K562 (cell line): ENCODE data around the gene ARHGEF9. TPM values are rescaled to one million over a fixed set of nuclear protein-coding genes. Genes with fewer than 3 reads are reported as not detected.

Experiments
- ATAC-seq: fragments of 200-7000 bp; cut with Tn5 transposase; 3 replicates; pipeline ENCODE4 v1.9.1; 2020; ENCODE audit warnings: moderate library complexity
- BruUV-seq: library from RNA; stranded (reverse); fragments of 400-500 nt; replicated peaks from 2 replicates; lab custom pipeline; 2021; lab: Mats Ljungman, UMichigan
- CTCF ChIA-PET: fragments of 300-600 bp; formaldehyde crosslinking; extraction: SDS; loops from one replicate; lab custom pipeline; 2021; ENCODE audit warnings: low intra/inter-chr PET ratio; lab: Yijun Ruan, JAX
- POLR2A ChIA-PET: fragments of 300-600, 350-650 bp; sonication (Branson Sonifier 250); formaldehyde crosslinking; extraction: SDS; loops from one replicate; lab custom pipeline; 2021; ENCODE audit warnings: antibody characterized with exemption, inconsistent platforms; lab: Yijun Ruan, JAX
- DNase-seq, 4 experiments: peaks; one replicate each; pipeline versions ENCODE4 v3.0.0 to v3.0.0-alpha.2; 2011 to 2018; ENCODE audit warnings: low spot score in 3 of 4, mixed read lengths in 3 of 4; ENCODE audit errors: extremely low read depth in 1 of 4
- FAIRE-seq: peaks from 2 replicates; lab custom pipeline; 2011; peaks lifted over from hg19 to GRCh38; lab: Jason Lieb, UNC
- H2AFZ ChIP-seq: 2 replicates; pipeline ENCODE4 v1.6.0; 2011; ENCODE audit warnings: low read depth, low read length, control low read depth, inconsistent platforms
- H3K27ac ChIP-seq: fragments of 200-600 bp; 3 replicates; pipeline ENCODE4 v1.8.0; 2011; ENCODE audit warnings: low read depth, mild to moderate bottlenecking, control low read depth, inconsistent platforms, low read length, moderate library complexity, mixed read lengths; ENCODE audit errors: extremely low read depth
- H3K27me3 ChIP-seq, 2 experiments: fragments of 300-600 bp in 1 of 2; 2 replicates in 1 of 2; 3 replicates in 1 of 2; pipeline versions ENCODE4 v1.6.0 to v1.8.0; 2011; ENCODE audit warnings: inconsistent platforms in 2 of 2, low read length in 2 of 2, mild to moderate bottlenecking in 1 of 2, mixed read lengths in 1 of 2, moderate library complexity in 1 of 2; ENCODE audit not compliant: control insufficient read depth in 2 of 2, insufficient read depth in 2 of 2
- H3K36me3 ChIP-seq: fragments of 300-600 bp; 3 replicates; pipeline ENCODE4 v1.8.0; 2011; ENCODE audit warnings: mild to moderate bottlenecking, low read length, inconsistent platforms; ENCODE audit not compliant: control insufficient read depth, insufficient read depth
- H3K4me1 ChIP-seq, 2 experiments: fragments of 200-600 bp in 1 of 2; replicated peaks in 1 of 2; 2 replicates in 1 of 2; 3 replicates in 1 of 2; pipeline versions ENCODE4 v1.5.1 to v1.8.0; 2011; ENCODE audit warnings: inconsistent platforms in 2 of 2, low read length in 2 of 2, mild to moderate bottlenecking in 1 of 2, mixed read lengths in 1 of 2, moderate library complexity in 1 of 2; ENCODE audit not compliant: control insufficient read depth in 2 of 2, insufficient read depth in 2 of 2
- H3K4me2 ChIP-seq: 2 replicates; pipeline ENCODE4 v1.6.1; 2011; ENCODE audit warnings: low read length, control low read depth, inconsistent platforms, mixed read lengths; ENCODE audit not compliant: insufficient read depth
- H3K4me3 ChIP-seq: fragments of 200-600 bp; sonication (generic), shearing (Covaris generic); 2 replicates; pipeline ENCODE4 v1.5.1; 2016; ENCODE audit warnings: control low read depth, inconsistent platforms
- H3K79me2 ChIP-seq: fragments of 200-600 bp; 3 replicates; pipeline ENCODE4 v1.8.0; 2011; ENCODE audit warnings: low read length, inconsistent platforms; ENCODE audit not compliant: control insufficient read depth, insufficient read depth
- H3K9ac ChIP-seq, 2 experiments: 2 replicates each; pipeline versions ENCODE4 v1.6.0 to v1.6.1; 2011; ENCODE audit warnings: low read depth in 2 of 2, low read length in 2 of 2, control low read depth in 1 of 2, inconsistent platforms in 1 of 2, mild to moderate bottlenecking in 1 of 2, mixed read lengths in 1 of 2; ENCODE audit not compliant: insufficient read depth in 1 of 2
- H3K9me1 ChIP-seq: one replicate; pipeline ENCODE4 v1.6.0; 2011; ENCODE audit warnings: inconsistent platforms, mild to moderate bottlenecking, low read length, moderate library complexity; ENCODE audit not compliant: control insufficient read depth, insufficient read depth
- H3K9me3 ChIP-seq: replicated peaks from 2 replicates; pipeline ENCODE4 v1.5.1; 2011; ENCODE audit warnings: low read depth, low read length, inconsistent platforms; ENCODE audit not compliant: control insufficient read depth, insufficient read depth
- H4K20me1 ChIP-seq: replicated peaks from 2 replicates; pipeline ENCODE4 v1.6.1; 2011; ENCODE audit warnings: low read length, inconsistent platforms, mixed read lengths; ENCODE audit not compliant: control insufficient read depth, insufficient read depth
- ARID2 ChIP-seq: fragments of 450-650 bp; IDR thresholded peaks from 2 replicates; pipeline ENCODE4 v1.6.1; 2017; ENCODE audit warnings: antibody characterized with exemption, mild to moderate bottlenecking
- CREB1 ChIP-seq, 2 experiments: sonication (generic) in 1 of 2; formaldehyde crosslinking in 1 of 2; IDR thresholded peaks; 2 replicates each; pipeline versions ENCODE4 v1.6.1 to v1.8.0; 2012 to 2022; ENCODE audit warnings: inconsistent platforms in 1 of 2, mild to moderate bottlenecking in 1 of 2, missing genetic modification reagents in 1 of 2, moderate library complexity in 1 of 2
- PHF8 ChIP-seq: fragments of 200-600 bp; sonication (generic); IDR thresholded peaks from 2 replicates; pipeline ENCODE4 v1.6.1; 2012; ENCODE audit warnings: mixed run types, mild to moderate bottlenecking, inconsistent platforms, low read length, moderate library complexity, borderline replicate concordance
- RFX7 ChIP-seq: fragments of 250-450 bp; sonication (Bioruptor Pico); IDR thresholded peaks from 2 replicates; pipeline ENCODE4 v1.5.1; 2021; ENCODE audit warnings: mild to moderate bottlenecking
- SP1 ChIP-seq: sonication (generic); formaldehyde crosslinking; IDR thresholded peaks from 2 replicates; pipeline ENCODE4 v1.8.1; 2022; ENCODE audit warnings: mild to moderate bottlenecking, missing genetic modification reagents
- SPI1 ChIP-seq: IDR thresholded peaks from 2 replicates; pipeline ENCODE4 v1.6.1; 2011; ENCODE audit warnings: low read depth, low read length, control low read depth, borderline replicate concordance
- TAF1 ChIP-seq: IDR thresholded peaks from 2 replicates; pipeline ENCODE4 v1.6.1; 2011; ENCODE audit warnings: mild to moderate bottlenecking, low read length, moderate library complexity; ENCODE audit not compliant: insufficient read depth, control insufficient read depth, severe bottlenecking; ENCODE audit errors: extremely low read depth
- TARDBP ChIP-seq: fragments of 450-650 bp; IDR thresholded peaks from 2 replicates; pipeline ENCODE4 v1.6.1; 2016
- ZNF551 ChIP-seq: fragments of 250-450 bp; sonication (Bioruptor Pico); IDR thresholded peaks from 2 replicates; pipeline ENCODE4 v1.5.0; 2021; ENCODE audit warnings: mild to moderate bottlenecking, moderate library complexity
- ZNF644 ChIP-seq: fragments of 200-800 bp; sonication (Bioruptor generic); IDR thresholded peaks from 2 replicates; pipeline ENCODE4 v1.6.1; 2016; ENCODE audit warnings: low read depth, missing genetic modification characterization, missing compliant biosample characterization
- WGBS: fragments of 100-300 bp; shearing (Covaris generic); methylation state at CpG from one replicate; pipeline ENCODE4 v1.1.6; 2016; ENCODE audit warnings: low coverage, mixed read lengths; ENCODE audit not compliant: insufficient coverage; ENCODE audit errors: missing lambda C conversion rate; 5-methylcytosine and 5-hydroxymethylcytosine counted together
- in situ Hi-C: fragments of 300-500 bp; cut with MboI; formaldehyde crosslinking; loops from 4 replicates; pipeline ENCODE4 v1.15.0; 2018; ENCODE audit warnings: inconsistent platforms, mixed read lengths
- intact Hi-C: fragments of 100-400 bp; cut with micrococcal nuclease; formaldehyde crosslinking; loops from 2 replicates; pipeline ENCODE4 v1.14.2; 2022
- polyA plus RNA-seq, 8 experiments: library from polyadenylated mRNA; depleted of rRNA in 4 of 8; stranded (reverse) in 5 of 8; unstranded in 3 of 8; fragments of >200 nt; fragmentation: Nextera tagmentation in 2 of 8; fragmentation: Illumina TruSeq in 1 of 8; extraction: Ambion mirVana in 2 of 8; extraction: Trizol in 1 of 8; gene quantifications; 2 replicates each; pipeline versions ENCODE4 v1.2.1 to v1.2.3, GENCODE V29; 2011 to 2014; ENCODE audit warnings: inconsistent platforms in 1 of 8, missing spikeins in 1 of 8
- total RNA-seq, 7 experiments: library from RNA; depleted of rRNA in 6 of 7; stranded (reverse); fragments of >200 nt in 6 of 7; fragmentation: Illumina TruSeq in 2 of 7; extraction: Trizol in 2 of 7; gene quantifications; 2 replicates each; pipeline versions ENCODE4 v1.2.1 to v1.2.3, GENCODE V29; 2011 to 2021; ENCODE audit warnings: low replicate concordance in 1 of 7
- TF ChIP-seq, protein P1 (sequence below), 2 experiments: IDR thresholded peaks; 2 replicates each; pipeline ENCODE4 v1.6.1; 2011; ENCODE audit warnings: borderline replicate concordance in 1 of 2, control low read depth in 1 of 2, low read depth in 1 of 2, low read length in 1 of 2, mild to moderate bottlenecking in 1 of 2, mixed read lengths in 1 of 2, moderate library complexity in 1 of 2; ENCODE audit not compliant: insufficient read depth in 1 of 2, insufficient read length in 1 of 2, poor library complexity in 1 of 2, severe bottlenecking in 1 of 2; ENCODE audit errors: extremely low read depth in 1 of 2
- TF ChIP-seq, protein P2 (sequence below): fragments of 250-450 bp; sonication (Bioruptor Pico); IDR thresholded peaks from 2 replicates; pipeline ENCODE4 v1.4.0; 2020; ENCODE audit warnings: mild to moderate bottlenecking, moderate library complexity, borderline replicate concordance
- TF ChIP-seq, protein P3 (sequence below): sonication (generic); formaldehyde crosslinking; IDR thresholded peaks from 2 replicates; pipeline ENCODE4 v1.8.0; 2022; ENCODE audit warnings: mild to moderate bottlenecking, missing genetic modification reagents
- TF ChIP-seq, protein P4 (sequence below): sonication (generic); formaldehyde crosslinking; IDR thresholded peaks from 2 replicates; pipeline ENCODE4 v1.8.0; 2022; ENCODE audit warnings: missing genetic modification reagents, mild to moderate bottlenecking, borderline replicate concordance

The ARHGEF9 gene
- total and polyA plus RNA-seq, 9 of the 15 experiments (the other 6 are each of a cell fraction or from before 2014, with no cell fraction given): 0.09 to 0.24 (median 0.15) TPM; not detected in 2

DNA sequence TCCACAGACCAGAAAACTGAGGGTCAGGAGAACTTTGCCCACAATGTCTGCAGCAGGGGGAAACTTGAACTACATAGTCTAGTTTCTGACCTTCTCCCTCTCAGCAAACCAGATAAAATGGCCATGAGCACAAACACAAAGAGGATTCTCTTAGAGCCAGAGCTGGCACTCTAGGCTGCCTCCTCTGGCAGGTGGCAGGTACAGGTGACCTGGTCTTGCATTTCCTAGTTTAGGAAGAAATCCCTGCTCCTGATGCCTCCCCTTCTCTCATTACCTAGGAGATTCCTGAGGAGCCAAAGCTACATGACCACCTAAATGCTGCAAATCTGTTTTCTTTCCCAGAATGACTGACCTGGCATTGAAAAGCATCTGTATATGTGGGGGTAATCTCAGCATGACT lies 45.1 kb downstream of the ARHGEF9 start (continued):
- TF ChIP-seq CREB1 (IDR thresholded peaks at IDR 0.05) (no peak), CREB1 (CRISPR knock-in tag; IDR thresholded peaks at IDR 0.05) (no peak), TAF1 (no peak), TARDBP (no peak), ARID2 (no peak), RFX7 (no peak)

DNA sequence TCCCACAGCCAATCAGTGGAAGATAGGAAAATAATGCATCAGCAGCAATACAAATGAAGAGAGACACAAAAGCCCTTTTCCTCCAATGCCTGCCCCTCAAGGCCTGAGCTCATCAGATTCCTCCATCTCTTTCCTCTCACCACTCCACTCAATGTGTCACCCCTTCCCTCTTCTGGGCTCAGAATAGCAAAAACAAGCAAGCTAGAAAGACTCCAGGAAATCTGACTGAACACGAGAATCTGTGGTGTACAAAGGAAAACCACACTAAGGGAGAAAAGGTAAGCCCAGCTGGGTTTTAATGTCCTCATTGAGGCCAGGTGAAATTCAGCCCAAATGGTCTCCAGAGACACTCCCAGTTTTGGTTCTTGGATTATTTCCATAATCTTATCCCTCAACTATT lies 46.3 kb downstream of the ARHGEF9 start:
- DNase-seq (no peak), ATAC-seq (no peak), FAIRE-seq (no peak)
- Histone ChIP-seq H3K9ac (no peak overlapping the region), H3K27ac (no peak overlapping the region), H4K20me1 (no peaks in the 10 kb centered on the region), H3K36me3 (no peaks in the 10 kb centered on the region), H3K79me2 (no peaks in the 10 kb centered on the region), H2AFZ (no peak overlapping the region), H3K9me3 (no peaks in the 10 kb centered on the region), H3K27me3 (no peaks in the 10 kb centered on the region), H3K4me2 (no peak overlapping the region), H3K9me1 (no peaks in the 10 kb centered on the region), H3K4me3 (no peak overlapping the region), H3K4me1 (no peaks in the 10 kb centered on the region)
- 14% methylated on average over 1 of the region's 1 CpG for WGBS
- no TSS peak for BruUV-seq
- in situ Hi-C loops: no loop called here
- intact Hi-C loops: no loop called here
- ChIA-PET CTCF (no interaction called here), POLR2A (no interaction called here)
- TF ChIP-seq, protein P1, sequence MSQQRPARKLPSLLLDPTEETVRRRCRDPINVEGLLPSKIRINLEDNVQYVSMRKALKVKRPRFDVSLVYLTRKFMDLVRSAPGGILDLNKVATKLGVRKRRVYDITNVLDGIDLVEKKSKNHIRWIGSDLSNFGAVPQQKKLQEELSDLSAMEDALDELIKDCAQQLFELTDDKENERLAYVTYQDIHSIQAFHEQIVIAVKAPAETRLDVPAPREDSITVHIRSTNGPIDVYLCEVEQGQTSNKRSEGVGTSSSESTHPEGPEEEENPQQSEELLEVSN (IDR thresholded peaks at IDR 0.05; ENCODE audit: borderline replicate concordance in 1 of 2, extremely low read depth in 1 of 2, insufficient read depth in 1 of 2, insufficient read length in 1 of 2, low read depth in 1 of 2, low read length in 1 of 2, poor library complexity in 1 of 2, severe bottlenecking in 1 of 2): no peak
- TF ChIP-seq, protein P2, sequence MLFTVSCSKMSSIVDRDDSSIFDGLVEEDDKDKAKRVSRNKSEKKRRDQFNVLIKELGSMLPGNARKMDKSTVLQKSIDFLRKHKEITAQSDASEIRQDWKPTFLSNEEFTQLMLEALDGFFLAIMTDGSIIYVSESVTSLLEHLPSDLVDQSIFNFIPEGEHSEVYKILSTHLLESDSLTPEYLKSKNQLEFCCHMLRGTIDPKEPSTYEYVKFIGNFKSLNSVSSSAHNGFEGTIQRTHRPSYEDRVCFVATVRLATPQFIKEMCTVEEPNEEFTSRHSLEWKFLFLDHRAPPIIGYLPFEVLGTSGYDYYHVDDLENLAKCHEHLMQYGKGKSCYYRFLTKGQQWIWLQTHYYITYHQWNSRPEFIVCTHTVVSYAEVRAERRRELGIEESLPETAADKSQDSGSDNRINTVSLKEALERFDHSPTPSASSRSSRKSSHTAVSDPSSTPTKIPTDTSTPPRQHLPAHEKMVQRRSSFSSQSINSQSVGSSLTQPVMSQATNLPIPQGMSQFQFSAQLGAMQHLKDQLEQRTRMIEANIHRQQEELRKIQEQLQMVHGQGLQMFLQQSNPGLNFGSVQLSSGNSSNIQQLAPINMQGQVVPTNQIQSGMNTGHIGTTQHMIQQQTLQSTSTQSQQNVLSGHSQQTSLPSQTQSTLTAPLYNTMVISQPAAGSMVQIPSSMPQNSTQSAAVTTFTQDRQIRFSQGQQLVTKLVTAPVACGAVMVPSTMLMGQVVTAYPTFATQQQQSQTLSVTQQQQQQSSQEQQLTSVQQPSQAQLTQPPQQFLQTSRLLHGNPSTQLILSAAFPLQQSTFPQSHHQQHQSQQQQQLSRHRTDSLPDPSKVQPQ (CRISPR knock-in tag): no peak
- TF ChIP-seq PHF8 (no peak), SP1 (CRISPR knock-in tag) (no peak), ZNF644 (tag) (no peak), ZNF551 (CRISPR knock-in tag) (no peak), SPI1 (no peak)
- TF ChIP-seq, protein P3, sequence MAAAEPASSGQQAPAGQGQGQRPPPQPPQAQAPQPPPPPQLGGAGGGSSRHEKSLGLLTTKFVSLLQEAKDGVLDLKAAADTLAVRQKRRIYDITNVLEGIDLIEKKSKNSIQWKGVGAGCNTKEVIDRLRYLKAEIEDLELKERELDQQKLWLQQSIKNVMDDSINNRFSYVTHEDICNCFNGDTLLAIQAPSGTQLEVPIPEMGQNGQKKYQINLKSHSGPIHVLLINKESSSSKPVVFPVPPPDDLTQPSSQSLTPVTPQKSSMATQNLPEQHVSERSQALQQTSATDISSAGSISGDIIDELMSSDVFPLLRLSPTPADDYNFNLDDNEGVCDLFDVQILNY (CRISPR knock-in tag): no peak
- TF ChIP-seq, protein P4, sequence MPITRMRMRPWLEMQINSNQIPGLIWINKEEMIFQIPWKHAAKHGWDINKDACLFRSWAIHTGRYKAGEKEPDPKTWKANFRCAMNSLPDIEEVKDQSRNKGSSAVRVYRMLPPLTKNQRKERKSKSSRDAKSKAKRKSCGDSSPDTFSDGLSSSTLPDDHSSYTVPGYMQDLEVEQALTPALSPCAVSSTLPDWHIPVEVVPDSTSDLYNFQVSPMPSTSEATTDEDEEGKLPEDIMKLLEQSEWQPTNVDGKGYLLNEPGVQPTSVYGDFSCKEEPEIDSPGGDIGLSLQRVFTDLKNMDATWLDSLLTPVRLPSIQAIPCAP (CRISPR knock-in tag): no peak
